ENCODE results near the gene ZNF385B.
A peak's percentile ranks its signal among the peaks of the same experiment; 100 is the strongest.

Gene ZNF385B

DNA sequence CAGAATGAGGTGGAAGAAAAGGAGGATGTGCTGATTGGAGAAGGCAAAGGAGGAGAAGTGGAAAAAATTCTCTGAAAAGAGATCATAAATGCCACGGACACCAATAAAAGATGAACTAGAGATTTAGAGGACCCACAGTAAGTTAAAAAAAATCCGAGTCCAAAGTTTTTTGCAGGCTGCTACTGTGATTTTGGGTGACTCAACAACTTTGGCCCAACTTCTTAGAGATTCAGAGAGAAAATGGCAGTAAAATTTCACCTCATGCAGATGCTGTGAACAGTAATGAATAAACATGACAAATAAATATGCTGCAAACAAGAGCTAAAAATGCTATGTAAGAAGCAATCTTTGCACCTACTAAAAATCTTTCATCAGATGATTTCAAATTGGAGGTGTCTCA lies 419.9 kb downstream of the ZNF385B start:
- DNase-seq (ENCODE audit: low spot score), result no peak

DNA sequence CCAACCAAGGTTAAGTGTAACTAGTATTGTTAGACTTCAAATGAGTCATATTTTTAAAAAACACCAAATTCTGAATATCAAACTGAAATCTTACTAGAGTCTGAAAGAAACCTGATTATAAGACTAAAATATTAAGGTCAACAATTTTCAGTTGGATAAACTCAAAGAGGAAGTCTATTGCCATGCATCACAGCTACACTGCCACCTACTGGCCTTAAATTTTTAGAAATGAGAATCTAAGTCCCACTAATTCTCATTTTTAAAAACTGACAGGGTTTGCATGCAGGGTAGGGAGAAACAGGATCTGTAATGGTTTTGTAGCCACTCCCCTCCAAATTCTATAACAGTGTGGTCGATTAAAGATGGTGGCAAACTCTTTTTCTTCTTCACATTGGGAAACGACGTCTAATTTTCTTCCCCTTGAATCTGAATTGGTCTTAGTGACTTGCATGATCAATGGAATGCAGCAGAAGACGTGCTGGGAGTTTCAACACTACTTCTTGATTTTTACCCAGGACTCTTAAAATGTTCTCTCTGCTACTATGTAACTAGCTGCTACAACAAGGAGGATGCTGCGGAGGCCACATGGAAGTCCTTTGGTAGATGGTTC lies 420.7 kb downstream of the ZNF385B start:
- peak; percentile 70 for DNase-seq (ENCODE audit: low spot score)

DNA sequence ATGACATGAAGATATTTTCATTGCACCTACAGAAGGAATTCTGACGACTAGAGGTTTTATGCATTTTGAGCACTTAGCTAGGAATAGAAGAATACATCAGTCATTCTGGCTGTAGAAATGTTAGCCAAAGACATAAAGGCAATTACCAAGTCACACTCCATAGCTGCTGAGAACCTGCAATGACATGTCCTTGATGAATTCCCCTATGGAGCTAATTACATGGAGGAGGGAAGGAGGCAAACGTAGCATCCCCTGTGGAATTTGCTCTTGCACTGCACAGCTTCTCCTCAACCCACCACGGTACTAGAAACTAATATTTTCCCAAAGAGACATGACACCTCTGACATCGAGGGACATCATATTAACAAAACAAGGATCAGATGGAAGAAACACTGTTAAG lies 422.8 kb downstream of the ZNF385B start:
- no peak for DNase-seq (ENCODE audit: low spot score)

DNA sequence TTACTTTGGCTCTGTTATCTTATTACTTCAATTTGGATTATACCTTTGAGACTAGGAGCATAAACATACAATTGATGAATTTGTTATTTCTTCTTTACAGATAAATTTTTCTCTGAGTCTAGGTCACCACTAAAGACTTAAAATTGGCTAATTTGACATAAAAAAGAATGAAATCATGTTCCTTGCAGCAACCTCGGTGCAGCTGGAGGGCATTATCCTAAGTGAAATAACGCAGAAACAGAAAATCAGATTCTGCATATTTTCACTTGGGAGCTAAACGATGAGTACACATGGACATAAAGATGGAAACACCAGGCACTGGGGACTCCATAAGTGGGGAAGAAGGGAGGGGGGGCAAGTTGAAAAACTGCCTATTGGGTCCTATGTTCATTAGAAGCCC lies 424.0 kb downstream of the ZNF385B start:
- DNase-seq (ENCODE audit: low spot score), result no peak

DNA sequence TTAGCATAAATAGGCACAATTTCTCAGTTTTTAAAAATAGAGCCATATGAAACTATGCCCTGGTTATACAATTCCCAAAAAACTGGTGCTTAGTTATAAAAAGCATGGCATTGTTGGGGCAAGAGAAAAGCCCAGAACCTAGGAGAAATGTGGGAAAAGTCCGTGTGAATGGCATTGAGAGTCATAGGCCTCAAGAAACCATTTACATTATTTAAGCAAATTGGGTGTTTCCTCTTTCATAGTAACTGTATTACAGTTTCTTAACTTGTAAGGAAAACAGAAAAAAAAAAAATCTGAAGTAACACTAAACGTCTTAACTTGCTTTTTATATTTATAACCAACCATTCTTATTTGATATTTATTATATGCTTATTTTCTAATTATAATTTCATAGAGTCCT lies 425.8 kb downstream of the ZNF385B start:
- no peak for DNase-seq (ENCODE audit: low spot score)

DNA sequence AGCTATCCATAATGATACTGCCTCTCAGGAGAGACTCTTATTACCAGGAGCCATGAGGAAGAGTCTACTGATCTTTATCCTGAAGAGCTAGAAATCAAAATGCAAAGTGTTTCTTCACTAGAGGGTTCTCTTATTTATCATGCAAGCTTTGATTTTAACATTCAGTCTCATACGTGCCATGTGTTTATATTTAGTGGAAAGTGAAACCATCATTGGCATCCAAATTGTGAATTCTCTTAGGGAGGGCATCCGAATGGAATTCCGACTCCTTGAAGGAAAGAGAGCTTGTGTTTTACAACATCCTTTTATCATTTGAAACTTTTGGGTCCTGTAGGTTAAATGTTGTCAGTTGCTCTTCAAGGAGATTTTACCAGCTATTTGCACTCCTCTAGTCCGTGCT lies 426.4 kb downstream of the ZNF385B start:
- no peak for DNase-seq (ENCODE audit: low spot score)

DNA sequence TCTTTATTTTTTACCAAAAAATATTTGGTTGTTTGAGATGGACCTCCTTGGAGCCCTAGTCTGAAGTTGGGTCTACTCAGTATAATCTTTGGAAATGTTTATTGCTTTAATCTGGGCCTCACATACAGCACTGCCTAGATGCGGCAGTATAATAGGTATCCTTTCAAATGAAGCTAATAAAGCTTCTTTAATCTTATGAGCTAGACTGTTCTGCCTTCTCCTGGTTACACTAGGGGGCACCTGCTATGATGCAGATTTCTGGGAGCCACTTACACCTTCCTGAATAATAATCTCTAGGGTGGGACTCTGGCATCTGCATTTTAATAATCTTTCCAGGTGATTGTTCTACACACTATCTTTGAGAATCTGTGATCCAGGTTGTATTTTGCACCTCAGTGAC lies 427.1 kb downstream of the ZNF385B start:
- DNase-seq (ENCODE audit: low spot score), result no peak

DNA sequence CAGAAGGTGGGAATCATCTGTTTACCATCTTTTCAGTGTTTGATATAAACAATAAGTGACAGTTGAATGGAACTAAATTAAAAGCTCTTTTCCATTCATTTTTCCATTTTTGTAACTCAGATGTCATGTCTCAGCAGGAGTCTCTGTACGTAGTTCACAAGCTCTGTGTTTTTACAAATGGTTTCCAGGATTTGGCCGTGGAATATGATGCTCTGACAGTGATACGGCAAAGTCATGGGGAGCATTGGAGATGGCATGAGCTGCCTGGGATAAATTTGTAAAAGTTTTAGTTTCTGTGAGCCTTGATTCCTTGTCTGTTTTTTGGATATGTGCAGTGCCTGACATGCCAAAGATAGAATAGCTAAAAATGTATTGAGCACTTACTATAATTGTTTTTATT lies 428.7 kb downstream of the ZNF385B start:
- DNase-seq (ENCODE audit: low spot score), result no peak

DNA sequence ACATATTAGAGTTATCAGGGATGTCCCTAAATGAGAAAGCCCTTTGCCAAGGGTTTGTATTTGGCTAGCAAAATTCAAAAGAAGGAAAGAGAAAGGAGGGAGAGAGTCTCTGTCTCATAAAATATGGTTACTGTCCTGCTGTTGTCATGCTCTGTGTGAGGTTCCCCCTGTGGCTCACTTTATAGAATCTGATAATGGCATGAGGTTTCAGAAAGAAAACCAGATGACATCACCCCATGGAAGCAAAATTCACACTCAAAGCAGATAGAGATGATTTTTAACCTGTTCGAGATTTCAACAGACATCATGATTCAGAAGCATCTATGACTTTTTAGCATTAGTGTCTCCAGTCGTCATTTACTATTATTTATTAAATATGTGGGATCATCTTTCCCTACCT lies 431.8 kb downstream of the ZNF385B start:
- DNase-seq (ENCODE audit: low spot score), result no peak

DNA sequence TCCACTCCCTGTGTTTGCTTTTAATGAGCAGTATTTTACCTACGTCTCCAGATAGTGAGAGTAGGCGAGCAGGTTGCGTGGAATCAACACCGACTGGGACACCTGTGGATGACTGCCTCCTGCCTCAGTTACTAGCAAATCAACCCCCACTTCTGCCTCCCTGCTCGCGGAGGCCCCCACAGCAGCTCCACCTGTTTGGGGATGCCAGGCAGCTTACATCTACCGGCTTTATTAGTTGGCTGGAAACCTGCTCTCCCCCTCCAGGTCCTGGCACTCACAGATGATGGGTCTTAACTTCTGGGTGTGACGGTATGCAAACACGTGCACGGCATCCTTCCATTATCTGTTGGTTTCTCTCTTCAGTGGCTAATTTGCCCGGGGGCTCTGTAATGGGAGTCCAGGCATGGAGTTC lies 432.3 kb downstream of the ZNF385B start:
- DNase-seq (ENCODE audit: low spot score), result no peak

DNA sequence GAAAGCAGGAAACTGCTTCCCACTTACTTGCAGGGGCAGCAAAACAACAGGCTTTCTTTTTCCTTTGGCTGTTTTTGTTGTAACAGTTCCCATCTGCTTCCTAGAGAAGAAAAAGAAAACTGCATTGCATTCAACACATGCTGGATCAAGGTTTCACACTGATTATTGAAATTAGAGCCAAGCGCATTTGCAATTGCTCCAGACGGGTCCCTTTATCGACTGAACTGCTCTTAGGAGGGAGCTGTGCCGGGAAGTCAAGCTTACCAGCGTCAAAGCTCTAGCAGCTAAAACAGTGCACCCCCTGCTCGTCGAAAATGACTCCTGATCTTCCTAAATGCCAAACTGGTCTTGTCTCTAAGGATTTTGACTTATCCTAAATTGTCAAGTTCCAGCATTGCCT lies 432.8 kb downstream of the ZNF385B start:
- no peak for DNase-seq (ENCODE audit: low spot score)

DNA sequence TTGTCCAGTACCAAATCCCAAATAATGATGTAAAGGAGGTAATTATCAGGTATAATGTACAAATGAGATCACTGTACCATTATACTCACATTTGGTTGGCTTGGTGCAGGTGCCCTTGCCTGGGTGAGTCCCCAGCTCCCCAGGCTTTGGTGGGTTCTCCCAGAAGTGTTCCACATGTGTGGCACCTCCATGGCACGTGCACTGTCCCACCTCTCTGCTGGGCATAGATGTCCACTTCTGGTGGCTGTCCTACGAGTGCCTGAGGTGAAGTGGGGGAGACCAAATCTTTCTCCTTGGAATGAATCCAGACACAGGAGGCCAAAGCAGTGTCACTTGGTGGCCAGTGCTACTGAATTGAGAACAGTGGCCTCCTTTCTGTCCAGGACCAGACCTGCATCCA lies 434.3 kb downstream of the ZNF385B start:
- no peak for DNase-seq (ENCODE audit: low spot score)

DNA sequence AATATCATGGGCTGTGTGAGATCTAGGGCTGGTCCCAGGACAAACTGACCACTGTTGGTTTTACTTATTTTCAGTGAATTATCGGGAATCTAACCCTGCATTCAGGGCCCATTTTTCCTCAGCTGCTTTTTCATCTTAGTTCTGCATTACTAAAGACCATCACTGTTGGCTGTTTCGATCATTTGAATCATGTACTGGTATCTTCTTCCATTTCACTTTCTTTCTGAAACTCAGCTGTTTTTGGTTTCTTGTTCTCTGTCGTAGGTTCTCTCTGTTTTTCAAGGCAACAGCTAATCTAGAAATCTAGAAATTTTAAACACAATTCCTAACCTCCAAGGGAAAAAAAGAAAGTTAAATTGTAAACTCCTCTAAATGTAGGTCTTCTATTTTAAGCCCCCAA lies 436.8 kb downstream of the ZNF385B start:
- no peak for DNase-seq (ENCODE audit: low spot score)

DNA sequence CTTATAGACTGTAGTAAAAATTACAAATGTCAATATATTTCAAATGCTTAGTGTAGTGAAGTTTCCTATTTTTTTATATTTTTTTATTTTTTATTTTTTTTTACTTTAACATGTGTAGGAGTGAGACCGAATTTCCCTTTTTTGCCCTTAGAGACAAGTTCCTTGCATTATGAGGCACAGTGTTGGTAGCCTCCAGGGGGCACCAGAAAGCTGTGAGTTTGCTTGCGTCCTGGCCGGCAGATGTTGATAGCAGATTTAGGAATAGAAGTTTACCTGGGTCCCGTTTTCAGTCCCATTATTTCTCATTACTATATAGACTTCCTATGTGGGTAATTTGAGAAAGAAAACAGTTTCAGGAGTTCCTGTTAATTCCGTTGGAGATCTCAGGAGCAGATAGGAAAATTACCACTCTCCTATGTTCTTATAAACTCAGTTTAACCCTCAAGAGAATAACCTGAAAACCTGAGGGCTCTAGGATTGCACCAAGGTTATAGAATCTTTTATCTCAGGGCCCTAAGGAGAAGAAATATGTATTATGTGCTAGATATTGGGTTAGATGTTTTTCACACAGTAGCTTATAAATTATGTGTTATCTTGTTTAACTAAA lies 439.3 kb downstream of the ZNF385B start:
- DNase-seq (ENCODE audit: low spot score), result peak; percentile 82

DNA sequence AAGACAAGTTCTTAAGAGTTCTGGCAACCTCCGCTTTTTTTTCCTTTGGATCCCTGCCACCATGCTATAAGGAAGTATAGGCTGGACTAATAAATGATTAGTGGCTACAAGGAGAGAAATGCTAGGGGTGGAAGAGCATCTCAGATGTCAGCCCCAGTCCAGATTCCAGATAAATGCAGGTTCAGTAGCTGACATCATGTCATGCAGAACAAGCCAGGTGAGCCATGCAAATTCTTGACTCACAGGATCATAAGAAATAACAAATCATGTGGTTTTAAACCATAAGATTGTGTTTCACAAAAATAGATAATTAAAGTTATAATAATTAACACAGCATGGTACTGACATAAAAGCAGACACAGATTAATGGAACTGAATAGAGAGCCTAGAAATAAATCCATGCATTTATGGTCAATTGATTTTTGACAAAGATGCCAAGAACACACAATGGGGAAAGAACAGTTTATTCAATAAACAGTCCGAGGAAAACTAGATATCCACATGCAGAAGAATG lies 443.9 kb downstream of the ZNF385B start:
- DNase-seq (ENCODE audit: low spot score), result no peak

DNA sequence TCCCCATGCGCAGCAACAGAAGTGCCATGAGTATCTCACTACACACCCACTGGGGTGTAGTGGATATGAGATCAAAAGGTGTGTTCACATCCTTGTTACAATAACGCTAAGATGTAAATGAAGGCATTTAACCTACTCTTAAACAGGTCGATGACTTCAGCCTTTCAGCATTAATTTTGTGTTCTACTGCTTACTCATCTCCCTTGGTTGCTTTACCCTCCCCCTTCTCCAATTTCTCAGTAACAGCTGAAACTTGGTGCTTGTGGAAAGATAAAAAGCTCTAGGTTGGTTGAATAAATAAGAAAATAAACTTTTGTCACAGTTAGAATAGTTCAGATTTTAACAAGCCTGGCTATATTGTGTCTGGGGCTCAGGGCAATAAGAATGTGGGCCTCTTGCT lies 449.3 kb downstream of the ZNF385B start:
- DNase-seq (ENCODE audit: low spot score), result no peak

DNA sequence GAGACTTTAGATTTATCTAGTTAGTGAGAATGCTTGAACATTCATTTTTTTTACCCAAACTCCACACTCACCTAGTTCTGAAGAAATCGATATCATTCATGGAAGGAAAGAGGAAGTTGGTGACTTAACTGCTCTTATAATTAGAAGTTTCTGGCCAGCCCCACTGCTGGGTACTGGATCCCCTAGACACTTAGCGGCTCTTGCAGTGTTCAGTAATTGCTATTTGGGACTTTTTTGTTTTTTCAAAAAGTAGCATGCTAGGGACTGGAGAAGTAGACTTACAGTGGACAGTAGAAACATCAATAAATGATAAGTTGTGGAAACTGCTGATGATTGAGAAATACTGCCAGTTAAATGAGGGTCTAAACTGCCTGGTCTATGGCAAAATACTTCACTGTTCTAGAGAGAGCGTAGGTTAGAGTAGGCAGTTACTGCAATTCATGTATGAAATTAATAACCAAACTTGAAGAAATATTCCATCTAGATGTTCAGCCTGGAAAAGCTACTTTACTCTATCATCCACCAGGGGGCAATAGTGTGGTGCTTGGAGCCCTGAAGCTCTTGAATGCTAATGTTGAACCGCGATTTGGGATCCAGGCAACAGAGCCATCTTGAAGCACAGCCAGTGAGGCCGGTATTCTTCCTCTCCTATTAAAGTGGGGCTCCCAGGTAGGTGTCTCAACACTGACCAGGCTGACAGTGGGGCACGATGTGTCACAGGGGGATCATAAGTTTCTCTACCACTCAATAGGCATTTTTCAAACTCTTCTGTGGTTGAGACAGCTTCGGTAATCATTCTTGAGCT lies 450.7 kb downstream of the ZNF385B start:
- DNase-seq (ENCODE audit: low spot score), result peak; percentile 85

DNA sequence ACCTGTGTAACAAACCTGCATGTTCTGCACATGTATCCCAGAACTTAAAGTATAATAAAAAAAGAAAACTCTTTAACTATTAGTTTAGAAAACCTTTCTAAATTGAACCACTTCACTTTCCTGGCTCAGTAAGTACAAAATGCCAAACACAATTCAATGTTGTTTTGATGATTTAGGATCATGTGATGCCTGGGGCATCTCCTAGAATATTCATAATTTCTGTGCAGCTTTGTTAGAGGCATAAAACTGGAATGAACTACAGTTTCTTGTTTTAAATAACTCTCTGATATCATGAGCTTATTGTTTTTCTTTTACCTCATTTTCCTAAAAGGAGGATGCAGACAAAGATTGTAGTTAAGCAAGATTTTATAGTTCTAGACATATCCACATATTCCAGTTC lies 457.8 kb downstream of the ZNF385B start:
- DNase-seq (ENCODE audit: low spot score), result no peak

DNA sequence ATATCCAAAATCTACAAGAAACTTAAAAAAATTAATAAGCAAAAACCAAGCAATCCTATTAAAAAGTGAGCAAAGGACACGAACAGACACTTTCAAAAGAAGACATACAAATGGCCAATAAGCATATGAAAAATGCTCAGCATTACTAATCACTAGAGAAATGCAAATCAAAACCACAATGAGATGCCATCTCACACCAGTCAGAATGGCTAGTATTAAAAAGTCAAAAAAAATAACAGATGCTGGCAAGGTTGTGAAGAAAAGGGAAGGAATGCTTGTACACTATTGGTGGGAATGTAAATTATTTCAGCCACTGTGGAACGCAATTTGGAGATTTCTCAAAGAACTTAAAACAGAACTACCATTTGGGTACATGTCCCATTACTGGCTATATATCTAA lies 467.9 kb downstream of the ZNF385B start:
- no peak for DNase-seq (ENCODE audit: low spot score)
